M059J (cell line): ENCODE measurements around the gene CTTNBP2. TPM values are rescaled to one million over a fixed set of nuclear protein-coding genes. Genes with fewer than 3 reads are reported as not detected.
A peak's percentile ranks its signal among the peaks of the same experiment; 100 is the strongest.
"Not testable (repeated sequence)": the region's sequence is repeated elsewhere in the genome, so short reads cannot be mapped to it uniquely, and the experiment has no call there.

Experiments
- DNase-seq: peaks from one replicate; pipeline ENCODE4 v3.0.0-alpha.2; 2012; ENCODE audit warnings: low read depth
- total RNA-seq: library from RNA; depleted of rRNA; stranded (reverse); fragments of >200 nt; shearing (Covaris generic); gene quantifications from 2 replicates; pipeline ENCODE4 v1.2.3, GENCODE V29; 2014

The CTTNBP2 gene
- total RNA-seq, 1 experiment from 2014 or later: 0.59 TPM

GRCh38 chr7:117750612-117751563, 122.4 kb downstream of the CTTNBP2 start:
- peak; percentile 24 for DNase-seq

- no peak for DNase-seq
Measured at GRCh38 chr7:117741962-117742361, 131.3 kb downstream of the CTTNBP2 start.

- no peak for DNase-seq
Measured at GRCh38 chr7:117739085-117739484, 134.2 kb downstream of the CTTNBP2 start.

GRCh38 chr7:117737926-117738325, 135.3 kb downstream of the CTTNBP2 start:
- no peak for DNase-seq

- DNase-seq: peak; percentile 10
Measured at GRCh38 chr7:117731455-117731854, 141.8 kb downstream of the CTTNBP2 start.

- no peak for DNase-seq
Measured at GRCh38 chr7:117730390-117730789, 142.9 kb downstream of the CTTNBP2 start.

- DNase-seq: no peak
Measured at GRCh38 chr7:117728890-117729624, 144.2 kb downstream of the CTTNBP2 start.

GRCh38 chr7:117724898-117725297, 148.3 kb downstream of the CTTNBP2 start:
- no peak for DNase-seq

- DNase-seq: no peak
Measured at GRCh38 chr7:117719377-117719776, 153.9 kb downstream of the CTTNBP2 start.

GRCh38 chr7:117718116-117718835, 155.0 kb downstream of the CTTNBP2 start:
- no peak for DNase-seq

GRCh38 chr7:117717357-117717756, 155.9 kb downstream of the CTTNBP2 start:
- no peak for DNase-seq

- no peak for DNase-seq
Measured at GRCh38 chr7:117716707-117717299, 156.4 kb downstream of the CTTNBP2 start.

- peak; percentile 58 for DNase-seq
Measured at GRCh38 chr7:117715784-117716445, 157.3 kb downstream of the CTTNBP2 start.

- no peak for DNase-seq
Measured at GRCh38 chr7:117711556-117711955, 161.7 kb downstream of the CTTNBP2 start.

- not testable (repeated sequence) for DNase-seq
Measured at GRCh38 chr7:117708173-117708572, 165.1 kb downstream of the CTTNBP2 start.

- DNase-seq: no peak
Measured at GRCh38 chr7:117707080-117707479, 166.2 kb downstream of the CTTNBP2 start.

- DNase-seq: no peak
Measured at GRCh38 chr7:117706210-117706609, 167.0 kb downstream of the CTTNBP2 start.

- no peak for DNase-seq
Measured at GRCh38 chr7:117705630-117706029, 167.6 kb downstream of the CTTNBP2 start.

GRCh38 chr7:117704063-117704462, 169.2 kb downstream of the CTTNBP2 start:
- no peak for DNase-seq

- no peak for DNase-seq
Measured at GRCh38 chr7:117698018-117698417, 175.2 kb downstream of the CTTNBP2 start.

GRCh38 chr7:117692338-117692737, 180.9 kb downstream of the CTTNBP2 start:
- DNase-seq: no peak
